NCI-H2107 treated with DMSO at 0.1 percent for 48 hours (cell line): ENCODE data around the gene TBC1D14.
A peak's percentile ranks its signal among the peaks of the same experiment; 100 is the strongest.

Experiments
- DNase-seq: peaks from one replicate; lab custom pipeline; 2025; ENCODE audit not compliant: unreplicated experiment; lab: John Stamatoyannopoulos, UW

TBC1D14 gene

GRCh38 chr4:7054106-7054880, 144.7 kb downstream of the TBC1D14 start:
- DNase-seq = no peak

GRCh38 chr4:7055111-7055989, 145.7 kb downstream of the TBC1D14 start:
- no peak for DNase-seq

GRCh38 chr4:7055990-7056325, 146.3 kb downstream of the TBC1D14 start:
- no peak for DNase-seq

- DNase-seq = no peak
Observed at GRCh38 chr4:7058792-7059191, 149.2 kb downstream of the TBC1D14 start.

GRCh38 chr4:7059662-7060061, 150.0 kb downstream of the TBC1D14 start:
- no peak for DNase-seq

- no peak for DNase-seq
Observed at GRCh38 chr4:7060346-7061150, 150.9 kb downstream of the TBC1D14 start.

- no peak for DNase-seq
Observed at GRCh38 chr4:7061815-7062214, 152.2 kb downstream of the TBC1D14 start.

GRCh38 chr4:7062816-7063215, 153.2 kb downstream of the TBC1D14 start:
- no peak for DNase-seq

- no peak for DNase-seq
Observed at GRCh38 chr4:7063362-7063761, 153.7 kb downstream of the TBC1D14 start.

- no peak for DNase-seq
Observed at GRCh38 chr4:7066006-7066405, 156.4 kb downstream of the TBC1D14 start.

- no peak for DNase-seq
Observed at GRCh38 chr4:7066493-7066892, 156.9 kb downstream of the TBC1D14 start.

GRCh38 chr4:7067126-7067451, 157.5 kb downstream of the TBC1D14 start:
- no peak for DNase-seq

GRCh38 chr4:7067452-7068278, 158.0 kb downstream of the TBC1D14 start, which contains the start of gene GRPEL1:
Gene GRPEL1 (minus strand): TSS chr4:7068064. CDS start chr4:7068032, 32 bp downstream.
- peak; percentile 86 for DNase-seq

GRCh38 chr4:7068279-7068842, 158.7 kb downstream of the TBC1D14 start:
- DNase-seq = no peak

GRCh38 chr4:7068883-7069282, 159.3 kb downstream of the TBC1D14 start:
- DNase-seq = no peak

GRCh38 chr4:7070729-7071511, 161.3 kb downstream of the TBC1D14 start:
- DNase-seq = peak; percentile 65

- DNase-seq = no peak
Observed at GRCh38 chr4:7073059-7073458, 163.4 kb downstream of the TBC1D14 start.

GRCh38 chr4:7073526-7074390, 164.1 kb downstream of the TBC1D14 start:
- no peak for DNase-seq

- DNase-seq = no peak
Observed at GRCh38 chr4:7074426-7074825, 164.8 kb downstream of the TBC1D14 start.
